Osteoblast (primary cell): ENCODE data around the gene OSBPL2. TPM values are rescaled to one million over a fixed set of nuclear protein-coding genes. Genes with fewer than 3 reads are reported as not detected.

Experiments used
- DNase-seq: peaks from one replicate; pipeline ENCODE4 v3.0.0; 2011; ENCODE audit warnings: low spot score, mixed read lengths; ENCODE audit not compliant: insufficient read length; ENCODE audit errors: missing footprints
- H2AFZ ChIP-seq: 2 replicates; pipeline ENCODE4 v1.6.0; 2011; ENCODE audit warnings: mild to moderate bottlenecking, low read length
- H3K27ac ChIP-seq: 2 replicates; pipeline ENCODE4 v1.5.1; 2011; ENCODE audit warnings: mild to moderate bottlenecking, low read depth, low read length, moderate library complexity
- H3K27me3 ChIP-seq: 2 replicates; pipeline ENCODE4 v1.6.0; 2012; ENCODE audit warnings: mild to moderate bottlenecking, control low read depth, inconsistent platforms, low read length, moderate library complexity; ENCODE audit not compliant: insufficient read depth
- H3K36me3 ChIP-seq: 2 replicates; pipeline ENCODE4 v1.5.1; 2011; ENCODE audit warnings: mild to moderate bottlenecking, low read length, control low read depth, moderate library complexity; ENCODE audit not compliant: insufficient read depth
- H3K4me1 ChIP-seq: 2 replicates; pipeline ENCODE4 v1.5.1; 2011; ENCODE audit warnings: mild to moderate bottlenecking, low read length, control low read depth, moderate library complexity; ENCODE audit not compliant: insufficient read depth
- H3K4me2 ChIP-seq: 2 replicates; pipeline ENCODE4 v1.6.0; 2011; ENCODE audit warnings: mild to moderate bottlenecking, low read length; ENCODE audit not compliant: insufficient read depth
- H3K4me3 ChIP-seq: fragments of 200-600 bp; sonication (generic); 3 replicates; pipeline ENCODE4 v1.5.1; 2012; ENCODE audit warnings: mild to moderate bottlenecking, low read length, inconsistent platforms; ENCODE audit not compliant: insufficient read depth
- H3K79me2 ChIP-seq: 2 replicates; pipeline ENCODE4 v1.6.0; 2012; ENCODE audit warnings: mild to moderate bottlenecking, low read length, control low read depth, inconsistent platforms; ENCODE audit not compliant: insufficient read depth
- H3K9me3 ChIP-seq: 2 replicates; pipeline ENCODE4 v1.5.1; 2011; ENCODE audit warnings: low read depth, low read length, control low read depth
- H4K20me1 ChIP-seq: 2 replicates; pipeline ENCODE4 v1.6.0; 2012; ENCODE audit warnings: mild to moderate bottlenecking, low read length, control low read depth; ENCODE audit not compliant: insufficient read depth
- CTCF ChIP-seq: IDR thresholded peaks from 2 replicates; pipeline ENCODE4 v1.5.1; 2011; ENCODE audit warnings: mild to moderate bottlenecking, low read depth, low read length, moderate library complexity; ENCODE audit errors: extremely low read depth
- total RNA-seq: library from RNA; depleted of rRNA; stranded (reverse); fragments of >200 nt; gene quantifications from 2 replicates; pipeline ENCODE4 v1.2.3, GENCODE V29; 2012

The OSBPL2 gene
- total RNA-seq: 35.8 and 39.8 TPM in 2 replicates

DNA sequence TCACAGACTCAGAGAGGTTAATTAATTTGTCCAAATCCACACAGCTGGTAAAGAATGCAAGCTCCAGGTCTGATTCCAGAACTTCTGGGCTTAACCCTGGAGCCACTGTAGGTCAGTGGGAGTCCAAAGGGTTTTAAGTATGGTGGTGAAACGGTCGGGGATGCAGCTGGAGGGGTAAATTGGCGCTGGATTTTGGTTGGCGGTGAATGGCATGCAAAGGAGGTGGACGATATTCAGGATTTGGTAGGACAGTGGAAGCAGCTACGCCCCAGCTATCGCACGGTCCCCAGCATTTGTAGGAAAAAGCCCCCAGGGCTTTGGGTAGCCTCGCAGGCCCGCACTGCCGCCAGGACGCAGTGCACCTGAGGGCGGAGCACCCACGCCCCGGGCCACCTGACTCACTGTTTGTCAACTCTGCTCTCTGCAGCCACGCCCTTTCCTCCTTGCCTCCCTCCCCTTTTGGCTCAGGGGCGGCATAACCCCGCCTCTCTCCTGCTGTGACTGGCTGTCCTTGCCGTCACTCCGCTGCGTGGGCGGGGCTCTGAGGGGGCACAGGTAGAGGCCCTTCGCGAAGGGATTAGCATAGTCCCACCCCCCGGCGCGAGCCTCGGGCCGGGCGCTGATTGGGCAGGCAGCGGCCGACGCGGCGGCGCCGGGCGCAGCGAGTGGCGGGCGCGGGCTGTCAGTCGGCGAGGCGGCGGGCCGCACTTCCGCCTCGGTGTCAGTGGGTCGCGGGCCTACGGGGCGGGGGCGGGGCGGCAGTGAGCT, at the start of gene OSBPL2:
TSS of gene OSBPL2 (plus strand) at position 721 of the 768 bp plus-strand sequence. CDS start 17,664 bp downstream, outside the sequence.
- no peaks in the 10 kb centered on the region for H3K9me3 ChIP-seq
- peaks cover 3% of the 10 kb centered on the region for H3K4me1 ChIP-seq
- H3K79me2 ChIP-seq: peaks cover 44% of the 10 kb centered on the region
- peaks cover 36% of the 10 kb centered on the region for H4K20me1 ChIP-seq
- H3K27ac ChIP-seq: peak within 1 kb of the TSS; percentile 60
- H3K4me3 ChIP-seq: peak within 1 kb of the TSS; percentile 83
- DNase-seq: peak; percentile 100
- H3K4me2 ChIP-seq: peak within 1 kb of the TSS; percentile 94
- H2AFZ ChIP-seq: peak within 1 kb of the TSS; percentile 90
- H3K36me3 ChIP-seq: peaks cover 17% of the 10 kb centered on the region
- H3K27me3 ChIP-seq: no peaks in the 10 kb centered on the region
- no peak for TF ChIP-seq CTCF

DNA sequence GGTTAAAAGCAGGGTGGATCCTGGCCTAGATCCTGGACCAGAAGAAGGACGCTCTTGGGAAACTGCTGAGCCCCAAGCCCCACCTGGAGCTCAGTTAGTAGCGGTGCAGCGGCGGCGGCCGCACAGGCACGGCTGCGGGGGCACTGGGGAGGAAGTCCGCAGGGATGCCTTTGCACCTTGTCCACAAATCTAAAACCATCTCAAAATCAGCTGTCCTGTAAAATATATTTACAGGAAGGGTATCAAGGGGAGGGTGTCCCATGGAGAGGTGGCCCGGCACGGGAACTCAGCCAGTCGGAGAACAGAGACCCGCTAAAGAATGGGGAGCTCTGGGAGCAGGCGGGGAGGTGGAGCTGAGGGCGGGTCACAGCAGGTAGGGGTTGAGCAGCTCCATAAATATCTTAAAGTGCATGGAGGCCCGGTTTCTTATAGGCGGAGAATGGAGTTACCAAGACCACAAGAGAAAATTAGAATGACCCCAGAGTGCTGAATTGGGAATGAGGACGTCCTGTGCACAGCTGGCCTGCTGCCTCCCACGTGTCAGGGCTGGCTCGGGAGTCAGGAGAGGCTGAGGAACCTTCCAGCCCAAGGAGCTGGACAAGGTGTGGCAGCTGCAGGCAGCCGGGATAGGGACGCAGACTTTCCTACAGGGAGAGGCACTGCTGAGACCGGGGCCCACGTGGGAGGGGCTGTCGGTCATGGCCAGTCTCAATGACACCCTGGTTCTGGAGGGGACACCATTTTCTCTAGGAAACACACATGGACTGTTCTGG, 47.5 kb upstream of the OSBPL2 start:
- no peak overlapping the region for H3K4me3 ChIP-seq
- no peak overlapping the region for H3K27ac ChIP-seq
- no peak overlapping the region for H2AFZ ChIP-seq
- TF ChIP-seq CTCF: no peak
- H3K4me1 ChIP-seq: peaks cover 13% of the 10 kb centered on the region
- peaks cover 25% of the 10 kb centered on the region for H4K20me1 ChIP-seq
- peaks cover 23% of the 10 kb centered on the region for H3K36me3 ChIP-seq
- H3K4me2 ChIP-seq: no peak overlapping the region
- peaks cover 87% of the 10 kb centered on the region for H3K79me2 ChIP-seq
- no peaks in the 10 kb centered on the region for H3K27me3 ChIP-seq
- DNase-seq: peak; percentile 45
- H3K9me3 ChIP-seq: no peaks in the 10 kb centered on the region

DNA sequence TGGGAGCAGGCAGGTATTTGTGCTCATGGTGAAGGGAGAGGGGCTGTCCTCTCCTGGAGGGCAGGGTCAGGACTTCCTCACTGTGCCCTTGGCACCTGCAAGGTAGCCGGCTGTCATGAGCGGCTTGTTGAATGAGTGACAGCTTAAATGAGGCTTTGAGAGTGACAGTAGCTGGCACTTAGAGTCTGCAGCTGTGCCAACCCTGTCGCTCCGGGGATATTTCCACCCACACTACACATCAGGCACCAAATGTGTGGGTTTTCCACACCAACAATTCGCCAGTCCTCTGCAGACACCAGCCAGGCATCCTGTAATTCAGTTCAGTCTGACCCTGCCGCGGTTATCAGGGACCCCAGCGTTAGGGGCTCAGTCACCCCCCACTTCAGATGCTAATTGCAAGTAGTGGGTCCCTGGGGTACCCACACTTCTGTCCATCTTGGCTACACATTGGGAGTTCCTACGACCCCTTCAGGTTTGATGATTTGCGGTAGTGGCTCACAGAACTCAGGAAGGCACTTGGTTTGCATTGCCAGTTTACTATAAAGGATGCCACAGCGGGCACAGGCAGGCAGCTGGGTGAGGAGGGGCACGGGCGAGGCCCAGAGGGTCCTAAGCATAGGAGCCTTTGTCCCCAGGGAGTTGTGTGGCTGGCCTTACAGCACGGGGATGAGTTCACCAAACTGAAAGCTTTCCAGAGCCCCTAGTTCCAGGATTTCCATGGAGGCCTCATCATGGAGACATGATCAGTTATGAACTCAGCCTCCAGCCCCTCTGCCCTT, 46.4 kb upstream of the OSBPL2 start:
- Histone ChIP-seq H4K20me1 (peaks cover 23% of the 10 kb centered on the region), H2AFZ (no peak overlapping the region), H3K9me3 (no peaks in the 10 kb centered on the region), H3K4me2 (no peak overlapping the region), H3K4me1 (peaks cover 10% of the 10 kb centered on the region), H3K36me3 (peaks cover 30% of the 10 kb centered on the region), H3K27ac (no peak overlapping the region), H3K4me3 (no peak overlapping the region), H3K27me3 (no peaks in the 10 kb centered on the region), H3K79me2 (peaks cover 79% of the 10 kb centered on the region)
- TF ChIP-seq CTCF: no peak
- DNase-seq: peak; percentile 26
